ENCODE results near the gene FOXRED1.

The FOXRED1 gene

GRCh38 chr11:126310200-126310991, 41.4 kb downstream of the FOXRED1 start:
- in situ Hi-C loops (cut with HindIII; ENCODE audit: low sequenced_read_pairs), result no loop called here

- in situ Hi-C loops (cut with HindIII; ENCODE audit: low sequenced_read_pairs), result no loop called here
Measured at GRCh38 chr11:126310992-126311310, 42.0 kb downstream of the FOXRED1 start.

- in situ Hi-C loops (cut with HindIII; ENCODE audit: low sequenced_read_pairs), result no loop called here
Measured at GRCh38 chr11:126311401-126312291, 42.7 kb downstream of the FOXRED1 start.

GRCh38 chr11:126312961-126313360, 44.0 kb downstream of the FOXRED1 start:
- in situ Hi-C loops (cut with HindIII; ENCODE audit: low sequenced_read_pairs), result no loop called here

- in situ Hi-C loops (cut with HindIII; ENCODE audit: low sequenced_read_pairs), result no loop called here
Measured at GRCh38 chr11:126313826-126314225, 44.9 kb downstream of the FOXRED1 start.

GRCh38 chr11:126317432-126317755, 48.4 kb downstream of the FOXRED1 start:
- in situ Hi-C loops (cut with HindIII; ENCODE audit: low sequenced_read_pairs), result no loop called here

- in situ Hi-C loops (cut with HindIII; ENCODE audit: low sequenced_read_pairs), result no loop called here
Measured at GRCh38 chr11:126317756-126318573, 49.0 kb downstream of the FOXRED1 start.

GRCh38 chr11:126318574-126319373, 49.8 kb downstream of the FOXRED1 start:
- in situ Hi-C loops (cut with HindIII; ENCODE audit: low sequenced_read_pairs), result no loop called here

GRCh38 chr11:126319374-126319740, 50.4 kb downstream of the FOXRED1 start:
- in situ Hi-C loops (cut with HindIII; ENCODE audit: low sequenced_read_pairs), result no loop called here

GRCh38 chr11:126322996-126323395, 54.0 kb downstream of the FOXRED1 start:
- in situ Hi-C loops (cut with HindIII; ENCODE audit: low sequenced_read_pairs), result no loop called here

- in situ Hi-C loops (cut with HindIII; ENCODE audit: low sequenced_read_pairs), result no loop called here
Measured at GRCh38 chr11:126327281-126328000, 58.5 kb downstream of the FOXRED1 start.

Data from endothelial cell of hepatic sinusoid (primary cell).